ENCODE results near the gene VPS26A. TPM values are rescaled to one million over a fixed set of nuclear protein-coding genes. Genes with fewer than 3 reads are reported as not detected.

VPS26A gene
- 43.9 and 55.7 TPM in 2 replicates for total RNA-seq

DNA sequence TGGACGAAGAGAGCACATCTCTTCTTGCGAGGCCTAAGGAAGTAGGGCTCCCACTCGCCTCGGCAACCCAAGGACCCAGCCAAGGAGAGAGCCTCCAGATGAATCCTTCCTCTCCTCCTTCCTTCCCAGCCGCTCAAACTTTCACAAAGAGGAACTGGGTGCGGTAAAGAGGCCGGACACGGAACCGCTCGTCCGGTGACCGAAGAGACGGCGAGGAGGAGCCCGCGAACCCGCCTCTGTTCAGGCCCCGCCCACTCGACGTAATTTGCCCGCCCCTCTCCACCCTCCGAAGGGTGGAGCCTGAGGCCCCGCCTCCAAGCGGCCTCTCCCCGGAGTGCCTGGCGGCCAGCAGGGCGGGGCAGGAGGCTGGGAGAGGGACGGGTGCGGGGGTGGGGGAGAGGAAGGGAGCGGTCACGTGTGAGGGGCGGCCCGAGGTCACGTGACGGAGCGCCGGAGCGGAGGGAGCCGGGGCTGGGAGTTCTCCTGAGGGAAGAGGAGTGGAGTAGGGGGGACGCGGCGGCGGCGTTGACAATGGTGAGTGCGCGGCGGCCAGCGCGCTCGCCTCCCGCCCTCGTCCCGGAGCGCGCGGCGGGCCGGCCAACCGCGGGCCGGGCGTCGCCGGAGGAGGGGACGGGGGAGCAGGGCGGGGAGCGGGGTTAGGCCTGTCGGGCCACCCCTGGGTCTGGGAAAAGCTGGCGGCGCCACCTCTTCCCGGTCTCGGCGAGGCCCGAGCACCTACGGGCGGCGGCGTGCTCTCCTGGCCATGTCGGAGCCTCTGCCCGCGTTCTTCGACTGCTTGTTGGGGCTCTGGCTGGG, at the start of gene VPS26A:
VPS26A (plus strand) TSS at position 432 of the 816 bp plus-strand sequence; CDS start at position 532, 100 bp downstream.
- DNase-seq (ENCODE audit: extremely low read depth, low read depth, low spot score) = no peak

DNA sequence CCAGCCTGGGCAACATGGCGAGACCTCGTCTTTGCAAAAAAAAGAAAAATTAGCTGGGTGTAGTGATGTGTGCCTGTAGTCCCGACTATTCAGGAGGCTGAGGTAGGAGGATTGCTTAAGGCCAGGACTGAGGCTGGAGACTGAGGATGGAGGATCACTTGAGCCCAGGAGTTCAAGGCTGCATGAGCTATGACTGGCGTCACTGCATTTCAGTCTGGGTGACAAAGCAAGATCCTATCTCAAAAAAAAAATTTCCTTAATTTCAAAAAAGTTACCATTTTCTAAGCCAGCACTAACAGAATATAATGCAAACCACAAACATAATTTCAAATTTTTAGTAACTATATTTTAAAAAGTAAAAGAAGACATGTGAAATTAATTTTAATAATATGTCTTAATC, 49.4 kb upstream of the VPS26A start:
- DNase-seq (ENCODE audit: extremely low read depth, low read depth, low spot score) = no peak

GRCh38 chr10:69075431-69075830, 48.5 kb upstream of the VPS26A start:
- DNase-seq (ENCODE audit: extremely low read depth, low read depth, low spot score) = no peak

DNA sequence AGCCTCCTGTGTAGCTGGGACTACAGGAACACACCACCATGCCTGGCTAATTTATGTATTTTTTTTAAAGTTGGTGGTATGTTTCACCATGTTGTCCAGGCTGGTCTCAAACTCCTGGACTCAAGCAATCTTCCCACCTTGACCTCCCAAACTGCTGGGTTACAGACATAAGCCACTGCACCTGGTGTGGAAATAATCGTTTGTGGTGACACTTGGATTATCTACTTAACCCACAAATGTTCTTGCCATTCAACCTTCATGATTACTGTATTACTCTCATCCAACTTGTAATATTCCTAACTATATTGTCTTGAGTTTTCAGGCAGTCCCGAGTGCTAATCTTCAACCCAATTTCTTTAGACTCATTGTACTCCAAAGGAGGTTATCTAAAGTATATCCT, 45.7 kb upstream of the VPS26A start:
- no peak for DNase-seq (ENCODE audit: extremely low read depth, low read depth, low spot score)

GRCh38 chr10:69080226-69080625, 43.8 kb upstream of the VPS26A start:
- no peak for DNase-seq (ENCODE audit: extremely low read depth, low read depth, low spot score)

DNA sequence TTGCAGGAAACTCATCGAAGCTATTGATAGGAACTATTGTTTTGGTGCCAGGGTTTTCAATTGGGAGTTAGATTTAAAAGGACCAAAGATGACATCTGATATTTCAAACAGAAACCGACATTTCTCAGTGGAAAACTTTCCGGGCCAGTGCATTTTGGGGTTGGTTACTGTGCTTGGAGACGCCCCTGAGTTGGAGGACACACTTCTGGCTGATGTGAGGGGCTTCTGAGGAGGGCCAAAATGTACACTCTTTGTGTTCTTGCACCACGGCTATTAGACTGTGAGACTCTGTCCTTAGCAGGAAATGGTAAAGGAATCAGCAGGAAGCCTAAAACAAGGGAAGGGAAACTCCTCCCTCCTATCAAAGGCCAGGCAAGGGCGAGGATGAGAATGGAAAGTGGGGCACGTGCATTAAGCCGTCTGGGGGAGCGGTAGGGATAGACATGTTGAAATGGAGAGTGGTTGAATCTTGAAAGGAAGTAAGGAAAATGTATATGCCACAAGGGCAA, 37.9 kb upstream of the VPS26A start:
- DNase-seq (ENCODE audit: extremely low read depth, low read depth, low spot score) = no peak

- DNase-seq (ENCODE audit: extremely low read depth, low read depth, low spot score) = peak; percentile 91
Measured at GRCh38 chr10:69087590-69088470, 36.1 kb upstream of the VPS26A start, which contains the start of gene SRGN. SRGN (plus strand) TSS chr10:69088103; CDS start chr10:69088158, 55 bp downstream.

DNA sequence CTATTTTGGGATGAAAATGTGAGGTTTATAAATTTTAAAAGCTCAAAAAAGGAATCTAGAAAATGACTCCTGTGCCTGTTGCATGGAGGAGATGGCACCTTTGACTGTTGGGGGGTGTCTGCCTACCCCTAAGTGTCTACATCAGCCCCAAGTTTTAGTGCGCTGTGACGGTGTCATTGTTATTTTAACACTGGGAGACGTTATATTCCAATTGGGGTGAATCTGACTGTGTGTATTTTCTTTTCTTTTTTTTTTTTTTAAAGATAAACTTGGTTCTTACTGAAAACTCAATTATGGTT, 35.6 kb upstream of the VPS26A start:
- DNase-seq (ENCODE audit: extremely low read depth, low read depth, low spot score) = no peak

DNA sequence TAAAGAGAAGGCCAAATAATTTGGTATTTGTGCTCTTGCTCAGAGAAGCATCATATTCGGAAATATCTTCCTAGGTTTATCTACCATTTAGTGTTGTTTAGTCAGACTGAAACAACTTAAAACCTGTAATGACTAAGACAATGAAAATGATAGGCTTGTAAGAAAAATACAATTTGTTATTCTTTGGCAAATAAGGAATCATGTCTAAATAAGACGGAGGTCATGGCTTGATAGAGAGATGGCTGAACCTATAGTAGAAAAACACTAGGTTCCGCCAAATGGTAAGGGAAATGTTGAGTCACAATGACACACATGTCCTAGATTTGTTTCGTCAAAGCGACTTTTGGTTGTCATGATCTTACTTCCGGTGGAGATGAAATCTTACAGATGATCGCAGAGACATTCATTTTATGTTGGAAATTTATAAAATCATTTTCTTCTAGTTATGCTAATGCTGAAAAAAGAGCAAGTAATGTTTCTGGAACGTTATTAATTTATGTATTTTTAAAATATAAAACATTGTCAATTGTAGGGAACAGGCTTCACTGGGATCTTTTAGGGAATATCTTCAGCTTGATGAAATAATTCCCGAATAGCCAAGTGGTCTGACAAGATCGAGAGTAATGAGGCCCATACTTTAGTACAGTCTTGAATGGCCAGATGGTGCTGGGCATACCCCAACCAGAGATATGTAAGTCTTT, 35.0 kb upstream of the VPS26A start:
- DNase-seq (ENCODE audit: extremely low read depth, low read depth, low spot score) = peak; percentile 73

DNA sequence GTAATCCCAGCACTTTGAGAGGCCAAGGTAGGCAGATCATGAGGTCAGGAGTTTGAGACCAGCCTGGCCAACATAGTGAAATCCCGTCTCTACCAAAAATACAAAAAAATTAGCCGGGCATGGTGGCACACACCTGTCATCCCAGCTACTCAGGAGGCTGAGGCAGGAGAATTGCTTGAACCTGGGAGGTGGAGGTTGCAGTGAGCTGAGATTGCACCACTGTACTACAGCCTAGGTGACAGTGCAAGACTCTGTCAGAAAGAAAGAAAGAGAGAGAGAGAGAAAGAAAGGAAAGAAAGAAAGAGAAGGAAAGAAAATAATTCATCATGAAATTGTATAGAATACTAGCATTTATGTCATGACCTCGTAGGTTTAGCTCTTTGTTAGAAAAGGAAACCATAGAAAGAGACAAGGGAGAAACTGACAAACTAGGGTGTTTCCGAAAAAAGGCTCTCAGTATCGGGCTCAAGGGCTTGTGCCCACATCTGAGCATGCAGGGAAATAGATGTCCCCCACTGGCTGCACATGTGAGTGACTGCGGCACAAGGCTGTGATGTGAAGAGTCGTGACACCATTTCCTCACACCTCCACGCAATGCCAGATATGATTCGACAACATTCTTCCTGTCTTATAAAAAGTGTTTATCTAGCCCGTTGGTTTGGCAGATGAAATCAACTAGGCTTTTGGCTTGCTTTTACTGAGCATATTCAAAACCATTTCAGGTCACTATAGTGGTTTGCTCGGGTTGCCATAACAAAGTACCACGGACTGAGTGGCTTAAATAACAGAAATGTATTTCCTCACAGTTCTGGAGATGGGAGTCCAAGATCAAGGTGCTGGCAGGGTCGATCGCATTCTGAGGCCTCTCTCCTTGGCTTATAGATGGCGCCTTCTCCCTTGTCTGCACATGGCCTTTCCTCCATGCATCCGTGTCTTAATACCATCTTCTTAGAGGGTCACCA, 34.1 kb upstream of the VPS26A start:
- no peak for DNase-seq (ENCODE audit: extremely low read depth, low read depth, low spot score)

DNA sequence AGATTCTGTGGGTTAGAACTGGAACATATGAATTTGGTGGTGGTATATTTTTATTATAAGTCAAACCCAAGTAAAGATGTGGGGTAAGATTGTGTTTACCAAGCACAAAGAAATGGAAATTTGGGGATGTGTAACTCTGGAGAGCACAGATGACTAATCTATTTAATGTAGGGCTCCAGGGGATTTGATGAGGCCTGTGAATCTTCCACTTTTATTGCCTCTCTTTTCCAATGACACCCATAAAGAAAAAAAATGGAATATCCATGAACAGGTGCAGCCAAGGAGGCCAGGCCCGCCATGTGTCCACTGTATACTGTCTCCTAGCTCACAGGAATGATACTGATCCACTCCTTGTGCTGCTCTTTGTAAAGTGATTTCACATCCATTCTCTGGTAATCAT, 33.3 kb upstream of the VPS26A start:
- no peak for DNase-seq (ENCODE audit: extremely low read depth, low read depth, low spot score)

GRCh38 chr10:69091143-69091651, 32.8 kb upstream of the VPS26A start:
- DNase-seq (ENCODE audit: extremely low read depth, low read depth, low spot score) = no peak

- DNase-seq (ENCODE audit: extremely low read depth, low read depth, low spot score) = peak; percentile 81
Measured at GRCh38 chr10:69092959-69093850, 30.8 kb upstream of the VPS26A start.

DNA sequence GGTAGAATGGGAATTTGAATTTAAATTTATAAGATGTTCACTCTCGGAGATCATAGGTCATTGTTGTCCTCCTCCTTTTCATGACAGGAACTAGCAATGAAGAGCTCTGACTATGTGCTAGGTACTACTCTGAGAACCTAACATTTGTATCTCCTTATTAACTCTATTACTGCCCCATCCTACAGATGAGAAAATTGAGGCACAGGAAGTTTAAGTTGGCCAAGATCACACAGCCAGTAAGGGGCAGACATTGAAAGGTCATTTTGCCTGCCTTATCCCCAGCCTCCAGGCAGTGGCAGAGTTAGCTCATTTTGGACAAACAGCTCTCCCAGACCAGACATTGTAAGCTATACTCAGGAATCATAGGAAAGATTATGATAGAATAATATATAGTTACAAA, 30.0 kb upstream of the VPS26A start:
- DNase-seq (ENCODE audit: extremely low read depth, low read depth, low spot score) = no peak

GRCh38 chr10:69096045-69096444, 27.9 kb upstream of the VPS26A start:
- no peak for DNase-seq (ENCODE audit: extremely low read depth, low read depth, low spot score)

DNA sequence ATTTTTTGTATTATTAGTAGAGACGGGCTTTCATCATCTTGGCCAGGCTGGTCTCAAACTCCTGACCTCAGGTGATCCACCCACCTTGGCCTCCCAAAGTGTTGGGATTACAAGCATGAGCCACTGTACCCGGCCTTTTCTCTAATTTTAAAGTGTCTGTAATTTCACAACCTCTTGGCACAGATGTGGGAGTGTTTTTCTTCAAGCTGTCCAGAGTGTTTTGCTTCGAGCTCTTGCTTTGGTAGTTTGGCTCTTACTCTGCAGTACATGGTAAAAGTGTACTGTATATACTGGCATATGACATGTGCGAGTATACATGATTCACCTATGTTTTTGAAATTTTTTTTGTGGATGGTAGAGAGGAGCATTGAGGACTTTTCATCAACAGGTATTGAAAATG, 26.2 kb upstream of the VPS26A start:
- no peak for DNase-seq (ENCODE audit: extremely low read depth, low read depth, low spot score)

DNA sequence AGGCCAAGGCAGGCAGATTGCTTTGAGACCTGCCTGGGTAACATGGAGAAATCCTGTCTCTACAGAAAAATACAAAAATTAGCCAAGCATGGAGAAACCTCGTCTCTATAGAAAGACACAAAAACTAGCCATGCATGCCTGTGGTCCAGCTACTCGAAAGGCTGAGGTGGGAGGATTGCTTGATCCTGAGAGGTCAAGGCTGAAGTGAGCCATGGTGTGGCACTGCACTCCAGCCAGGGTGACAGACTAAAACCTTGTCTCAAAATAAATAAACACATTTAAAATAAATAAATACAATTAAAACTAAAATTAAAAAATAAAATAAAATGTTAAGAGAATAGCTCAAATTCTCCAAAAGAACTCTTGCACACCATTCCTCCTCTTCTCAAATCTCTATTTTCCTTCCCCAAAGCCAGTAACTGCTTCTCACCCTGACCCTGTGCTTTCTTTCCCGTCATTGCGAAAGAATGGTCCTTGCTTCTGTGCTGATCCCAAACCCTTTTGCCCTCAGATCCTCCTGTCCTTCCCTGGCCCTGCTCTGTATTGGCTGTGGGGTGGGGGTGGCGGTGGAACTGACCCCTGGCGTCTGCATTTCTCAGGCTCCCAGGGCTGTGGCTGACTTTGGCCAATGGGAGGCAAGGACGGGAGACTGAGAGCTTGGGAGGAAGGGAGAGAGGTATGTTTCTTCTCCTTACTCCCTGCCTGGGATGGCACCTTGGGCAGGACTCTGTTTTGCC, 23.7 kb upstream of the VPS26A start:
- no peak for DNase-seq (ENCODE audit: extremely low read depth, low read depth, low spot score)

Data from glomerular endothelial cell (primary cell).